ENCODE data around the gene INSR. TPM values are rescaled to one million over a fixed set of nuclear protein-coding genes. Genes with fewer than 3 reads are reported as not detected.

The INSR gene
- total and polyA plus RNA-seq, 2 experiments from 2014 or later: 19.2 to 52.1 TPM

GRCh38 chr19:7268705-7269098, 25.5 kb downstream of the INSR start (continued):
- no peak for TF ChIP-seq ZNF462 (CRISPR knock-in tag; IDR thresholded peaks at IDR 0.05)
- TF ChIP-seq ZNF114 (CRISPR knock-in tag; IDR thresholded peaks at IDR 0.05): no peak
- no peak for TF ChIP-seq JUNB (IDR thresholded peaks at IDR 0.05; ENCODE audit: unreplicated experiment)
- no peak for TF ChIP-seq REST (IDR thresholded peaks at IDR 0.05; ENCODE audit: unreplicated experiment)
- no peak for TF ChIP-seq STAT1 (IDR thresholded peaks at IDR 0.05; ENCODE audit: unreplicated experiment)
